ENCODE measurements around the gene CYP3A5.

DNA sequence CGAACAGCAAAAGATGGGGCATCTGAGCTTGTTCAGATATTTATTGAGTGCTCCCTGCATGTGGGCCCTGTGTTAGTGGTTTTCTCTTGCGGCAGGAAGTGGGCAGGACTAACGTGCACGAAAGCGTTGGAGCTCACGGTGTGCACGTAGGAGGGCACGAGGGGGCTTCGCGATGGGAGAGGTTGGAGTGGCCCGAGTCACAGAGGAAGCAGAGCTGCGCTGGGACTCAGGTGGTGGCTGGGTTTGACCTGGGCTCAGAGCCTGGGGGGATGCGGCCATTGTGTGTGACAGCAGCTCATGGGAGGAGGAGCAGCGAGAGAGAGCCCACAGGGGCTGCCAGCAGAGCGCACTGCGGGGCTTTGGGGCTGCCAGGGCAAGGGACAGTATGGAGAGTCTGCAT, 55.3 kb downstream of the CYP3A5 start:
- TF ChIP-seq, protein P1, sequence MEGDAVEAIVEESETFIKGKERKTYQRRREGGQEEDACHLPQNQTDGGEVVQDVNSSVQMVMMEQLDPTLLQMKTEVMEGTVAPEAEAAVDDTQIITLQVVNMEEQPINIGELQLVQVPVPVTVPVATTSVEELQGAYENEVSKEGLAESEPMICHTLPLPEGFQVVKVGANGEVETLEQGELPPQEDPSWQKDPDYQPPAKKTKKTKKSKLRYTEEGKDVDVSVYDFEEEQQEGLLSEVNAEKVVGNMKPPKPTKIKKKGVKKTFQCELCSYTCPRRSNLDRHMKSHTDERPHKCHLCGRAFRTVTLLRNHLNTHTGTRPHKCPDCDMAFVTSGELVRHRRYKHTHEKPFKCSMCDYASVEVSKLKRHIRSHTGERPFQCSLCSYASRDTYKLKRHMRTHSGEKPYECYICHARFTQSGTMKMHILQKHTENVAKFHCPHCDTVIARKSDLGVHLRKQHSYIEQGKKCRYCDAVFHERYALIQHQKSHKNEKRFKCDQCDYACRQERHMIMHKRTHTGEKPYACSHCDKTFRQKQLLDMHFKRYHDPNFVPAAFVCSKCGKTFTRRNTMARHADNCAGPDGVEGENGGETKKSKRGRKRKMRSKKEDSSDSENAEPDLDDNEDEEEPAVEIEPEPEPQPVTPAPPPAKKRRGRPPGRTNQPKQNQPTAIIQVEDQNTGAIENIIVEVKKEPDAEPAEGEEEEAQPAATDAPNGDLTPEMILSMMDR (conservative IDR thresholded peaks at IDR 0.05; ENCODE audit: low read depth, low read length), result no peak
- TF ChIP-seq EZH2 (IDR thresholded peaks at IDR 0.05; ENCODE audit: borderline replicate concordance, low read depth, low read length, poor library complexity, severe bottlenecking), result no peak
